Stomach smooth muscle (tissue), 2 donors: Measurements from ENCODE around the gene ARHGAP30.
"Not testable (repeated sequence)": the region's sequence is repeated elsewhere in the genome, so short reads cannot be mapped to it uniquely, and the experiment has no call there.

Experiments used
- H3K27ac ChIP-seq: one replicate; pipeline ENCODE4 v1.7.0; 2013; ENCODE audit warnings: mild to moderate bottlenecking, low read length, inconsistent platforms
- H3K27me3 ChIP-seq, 2 donors: one replicate each; pipeline ENCODE4 v1.7.0; 2013; ENCODE audit warnings: low read length in 2 of 2; ENCODE audit not compliant: insufficient read depth in 2 of 2, control insufficient read depth in 1 of 2
- H3K36me3 ChIP-seq, 2 donors: one replicate each; pipeline ENCODE4 v1.7.0; 2013; ENCODE audit warnings: low read length in 2 of 2; ENCODE audit not compliant: control insufficient read depth in 2 of 2, insufficient read depth in 2 of 2
- H3K4me1 ChIP-seq: one replicate; pipeline ENCODE4 v1.7.0; 2013; ENCODE audit warnings: low read length; ENCODE audit not compliant: control insufficient read depth, insufficient read depth
- H3K4me3 ChIP-seq, 2 donors: one replicate each; pipeline ENCODE4 v1.7.0; 2013; ENCODE audit warnings: low read length in 2 of 2
- H3K9ac ChIP-seq, 2 donors: one replicate each; pipeline ENCODE4 v1.7.0; 2013; ENCODE audit warnings: low read length in 2 of 2, mild to moderate bottlenecking in 1 of 2
- H3K9me3 ChIP-seq, 2 donors: one replicate each; pipeline ENCODE4 v1.7.0; 2013; ENCODE audit warnings: low read length in 2 of 2; ENCODE audit not compliant: control insufficient read depth in 2 of 2
- donor health status: healthy.
- donor health status: Pancreatic carcinoma.

Gene ARHGAP30

DNA sequence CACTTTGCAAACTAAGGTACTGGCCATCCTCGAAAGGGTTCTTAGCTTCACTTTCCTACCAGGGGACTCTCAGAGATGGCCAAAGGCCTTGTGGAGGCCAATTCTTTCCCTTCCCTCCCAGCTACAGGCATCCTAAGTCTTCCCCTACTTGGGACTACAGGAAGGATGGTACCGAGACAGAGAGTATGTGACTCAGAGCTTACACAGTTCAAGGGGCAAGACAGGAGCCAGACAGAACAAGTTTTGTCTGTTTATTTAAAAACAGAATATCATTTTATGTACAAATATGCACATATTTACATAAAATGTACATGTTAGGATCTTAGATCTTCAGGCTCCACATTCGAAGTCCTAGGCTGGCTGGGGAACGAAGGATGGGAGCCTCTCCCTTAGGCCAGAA lies 1.1 kb upstream of the ARHGAP30 start:
- Histone ChIP-seq H3K27me3 (peaks cover 0 to 7% of the 10 kb centered on the region in 2 donors), H3K4me1 (no peaks in the 10 kb centered on the region), H3K36me3 (no peaks in the 10 kb centered on the region), H3K4me3 (no peak overlapping the region), H3K9me3 (no peaks in the 10 kb centered on the region), H3K9ac (no peak overlapping the region), H3K27ac (no peak overlapping the region)

DNA sequence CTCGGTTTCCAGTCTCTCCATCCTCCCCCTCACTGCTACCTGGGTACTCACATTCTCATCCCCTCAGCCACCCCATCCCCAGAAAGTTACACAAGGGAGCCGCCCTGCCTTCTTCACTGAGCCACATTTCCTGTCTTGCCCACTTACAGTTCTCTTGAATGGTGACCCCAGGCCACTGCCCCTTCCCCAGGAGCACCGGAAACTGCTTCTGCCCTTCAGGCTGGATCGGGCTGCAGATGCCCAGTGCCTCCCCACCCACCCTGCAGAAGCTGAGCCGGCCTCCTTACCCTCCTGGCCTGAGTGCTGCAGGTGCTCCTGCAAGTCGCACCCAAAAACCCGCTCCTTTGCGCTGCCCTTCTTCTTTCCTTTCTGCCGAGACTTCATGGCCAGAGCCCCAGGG lies 450 bp downstream of the ARHGAP30 start:
- Histone ChIP-seq H3K4me3 (peak overlapping the region in 1 of 2 donors; percentile 52), H3K9ac (no peak overlapping the region), H3K36me3 (no peaks in the 10 kb centered on the region), H3K9me3 (no peaks in the 10 kb centered on the region), H3K27ac (no peak overlapping the region), H3K4me1 (no peaks in the 10 kb centered on the region), H3K27me3 (peaks cover 0 to 7% of the 10 kb centered on the region in 2 donors)

DNA sequence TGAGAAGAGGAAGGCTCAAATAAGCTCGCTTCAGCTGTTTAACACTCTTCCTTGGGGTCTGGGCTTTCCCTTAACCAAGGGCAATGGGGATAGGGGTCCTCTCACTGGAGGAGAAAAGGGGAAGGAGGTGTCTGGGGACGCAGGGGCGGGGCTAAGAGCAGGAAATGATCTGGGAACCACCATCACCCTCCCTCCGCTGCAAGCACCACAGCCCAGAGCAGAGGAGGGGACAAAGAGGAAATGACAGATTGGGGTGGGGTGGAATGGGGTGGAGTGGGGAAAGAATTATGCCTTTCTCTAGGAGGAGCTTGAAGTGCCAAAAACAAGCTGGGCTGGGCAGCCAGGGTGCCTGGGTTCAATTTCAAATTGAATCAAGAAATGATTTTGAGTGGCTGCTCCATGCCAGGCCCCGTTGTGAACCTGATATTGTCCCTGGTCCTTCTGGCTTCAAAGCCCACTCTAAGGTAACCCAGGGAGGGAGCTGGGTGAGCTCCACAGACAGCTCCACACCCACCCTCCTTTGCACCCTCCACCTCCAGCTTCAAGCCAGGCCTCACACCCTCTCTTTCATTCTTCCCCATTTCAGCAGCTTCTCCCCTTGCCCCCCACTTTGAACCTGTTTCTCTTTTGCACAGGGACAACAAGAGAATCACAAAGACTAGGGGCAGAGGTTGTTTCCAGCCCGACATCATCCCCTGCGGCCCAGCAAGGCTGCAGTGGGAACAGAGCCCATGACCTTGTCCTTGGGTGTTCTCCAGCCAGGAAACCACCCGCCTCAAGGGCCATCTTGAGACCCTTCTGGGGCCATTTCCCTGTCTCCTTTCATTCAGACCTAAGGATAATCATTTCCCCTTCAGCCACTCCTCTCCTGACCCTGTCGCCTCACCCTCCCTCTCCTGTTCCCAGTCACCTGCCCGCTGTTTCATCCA lies 1.1 kb downstream of the ARHGAP30 start:
- Histone ChIP-seq H3K36me3 (no peaks in the 10 kb centered on the region), H3K27me3 (peaks cover 0 to 7% of the 10 kb centered on the region in 2 donors), H3K9me3 (no peaks in the 10 kb centered on the region), H3K4me1 (no peaks in the 10 kb centered on the region), H3K27ac (no peak overlapping the region), H3K4me3 (peak overlapping the region in 1 of 2 donors; percentile 52), H3K9ac (no peak overlapping the region)

DNA sequence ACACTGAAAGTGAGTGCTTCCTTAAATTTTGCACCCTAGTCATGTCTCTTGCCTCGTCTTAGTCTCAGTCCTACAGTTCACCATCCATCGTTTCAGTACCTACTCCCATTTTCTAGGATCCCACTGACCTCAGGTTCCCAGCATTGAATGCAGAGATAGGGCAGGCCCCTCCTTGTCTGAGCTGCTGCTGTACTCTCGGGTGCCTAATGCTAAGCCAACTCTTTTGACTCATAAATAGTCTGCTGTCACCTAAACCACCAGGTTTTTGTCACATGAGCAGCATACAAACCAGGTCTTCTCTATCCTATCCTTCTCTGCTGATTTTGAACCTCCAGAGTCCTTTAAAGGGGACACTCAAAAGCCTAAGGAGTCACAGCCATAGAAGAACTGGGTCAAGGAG lies 3.0 kb downstream of the ARHGAP30 start:
- no peak overlapping the region for H3K27ac ChIP-seq

DNA sequence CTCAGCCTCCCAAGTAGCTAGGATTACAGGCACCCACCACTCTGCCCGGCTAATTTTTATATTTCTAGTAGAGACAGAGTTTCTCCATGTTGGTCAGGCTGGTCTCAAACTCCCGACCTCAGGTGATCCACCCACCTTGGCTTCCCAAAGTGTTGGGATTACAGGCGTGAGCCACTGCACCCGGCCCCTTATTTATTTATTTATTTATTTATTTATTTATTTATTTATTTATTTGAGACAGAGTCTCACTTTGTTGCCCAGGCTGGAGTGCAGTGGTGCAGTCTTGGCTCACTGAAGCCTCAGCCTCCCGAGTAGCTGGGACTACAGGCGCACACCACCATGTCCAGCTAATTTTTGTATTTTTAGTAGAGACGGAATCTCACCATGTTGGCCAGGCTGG lies 4.0 kb downstream of the ARHGAP30 start:
- H3K27me3 ChIP-seq, H3K4me3 ChIP-seq, H3K36me3 ChIP-seq, H3K27ac ChIP-seq, H3K9ac ChIP-seq, H3K4me1 ChIP-seq, H3K9me3 ChIP-seq: not testable (repeated sequence)

More for the DNA sequence above, 3.0 kb downstream of the ARHGAP30 start:
- no peak overlapping the region for H3K4me3 ChIP-seq
- H3K9ac ChIP-seq, result no peak overlapping the region
- H3K4me1 ChIP-seq, result no peaks in the 10 kb centered on the region
- H3K27me3 ChIP-seq, result peaks cover 0 to 7% of the 10 kb centered on the region in 2 donors
- no peaks in the 10 kb centered on the region for H3K36me3 ChIP-seq
- H3K9me3 ChIP-seq, result no peaks in the 10 kb centered on the region

DNA sequence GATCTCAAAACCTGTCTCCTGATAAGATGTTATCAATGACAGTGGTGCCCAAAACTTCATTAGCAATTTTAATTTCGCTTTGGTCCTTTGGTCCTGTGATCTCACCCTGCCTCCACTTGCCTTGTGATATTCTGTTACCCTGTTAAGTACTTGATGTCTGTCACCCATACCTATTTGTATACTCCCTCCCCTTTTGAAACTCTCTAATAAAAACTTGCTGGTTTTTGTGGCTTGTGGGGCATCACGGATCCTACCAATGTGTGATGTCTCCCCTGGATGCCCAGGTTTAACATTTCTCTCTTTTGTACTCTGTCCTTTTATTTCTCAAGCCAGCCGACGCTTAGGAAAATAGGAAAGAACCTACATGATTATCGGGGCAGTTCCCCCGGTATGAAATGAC lies 5.8 kb downstream of the ARHGAP30 start:
- not testable (repeated sequence) for H3K27ac ChIP-seq, H3K9me3 ChIP-seq, H3K4me1 ChIP-seq, H3K36me3 ChIP-seq, H3K27me3 ChIP-seq, H3K9ac ChIP-seq, H3K4me3 ChIP-seq

DNA sequence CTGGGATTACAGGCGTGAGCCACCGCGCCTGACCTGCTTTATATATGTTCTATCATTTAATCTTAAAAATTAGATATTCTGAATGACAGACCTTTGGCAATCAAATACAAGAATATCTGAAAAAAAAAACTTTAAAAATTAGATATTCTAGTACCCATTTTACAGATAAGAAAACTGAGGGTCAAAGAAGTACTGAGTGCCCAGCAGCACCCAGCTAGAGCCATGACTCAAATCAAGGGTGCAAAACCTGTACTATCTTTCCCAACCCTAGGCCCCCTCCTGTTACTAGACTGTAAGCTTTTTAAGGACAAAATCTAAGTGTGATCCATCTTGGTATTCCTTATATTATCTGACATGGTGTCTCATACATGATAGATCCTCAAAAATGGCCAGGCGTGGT lies 8.3 kb downstream of the ARHGAP30 start:
- no peak overlapping the region for H3K27ac ChIP-seq
- H3K36me3 ChIP-seq, result no peaks in the 10 kb centered on the region
- no peak overlapping the region for H3K9ac ChIP-seq
- no peaks in the 10 kb centered on the region for H3K9me3 ChIP-seq
- H3K4me1 ChIP-seq, result no peaks in the 10 kb centered on the region
- no peak overlapping the region for H3K4me3 ChIP-seq
- no peaks in the 10 kb centered on the region for H3K27me3 ChIP-seq

DNA sequence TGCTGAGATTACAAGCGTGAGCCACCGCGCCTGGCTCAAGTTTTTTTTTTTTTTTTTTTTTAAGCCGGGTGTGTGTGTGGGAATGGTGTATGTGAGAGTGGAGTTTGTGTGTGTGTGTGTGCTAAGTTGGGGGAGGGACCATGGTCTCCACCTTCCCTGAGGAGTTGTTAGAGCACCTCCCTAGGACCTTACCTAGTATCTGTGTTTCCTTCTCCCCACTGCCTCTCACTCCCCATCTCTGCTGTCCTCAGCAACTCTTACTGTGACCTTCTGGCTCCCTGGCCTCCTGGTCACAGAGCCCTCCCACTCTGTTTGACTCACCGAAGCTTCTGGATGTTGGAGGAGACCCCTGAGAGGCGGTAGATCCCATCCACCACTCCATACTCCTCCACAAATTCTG lies 10.4 kb downstream of the ARHGAP30 start:
- no peaks in the 10 kb centered on the region for H3K9me3 ChIP-seq
- H3K36me3 ChIP-seq, result no peaks in the 10 kb centered on the region
- H3K4me3 ChIP-seq, result no peak overlapping the region

DNA sequence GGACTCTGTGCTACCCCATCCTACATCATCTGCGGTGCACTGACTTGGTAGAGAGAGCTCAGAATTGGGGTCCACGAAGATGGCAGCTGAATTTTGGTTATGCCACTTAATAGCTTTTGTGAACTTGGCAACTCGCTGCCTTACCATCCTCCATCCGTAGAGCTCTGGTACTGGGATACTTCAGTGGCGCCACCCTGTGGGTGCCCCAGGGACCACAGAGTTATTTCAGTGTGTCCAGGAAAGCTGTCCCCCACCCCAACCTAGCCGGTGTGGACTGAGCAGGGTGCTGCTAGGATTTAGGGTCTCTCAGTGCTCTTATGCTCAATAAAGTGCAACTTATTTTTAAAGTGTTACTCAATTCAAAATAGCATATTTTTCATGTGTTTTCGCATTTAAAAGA lies 14.9 kb downstream of the ARHGAP30 start:
- Histone ChIP-seq H3K4me3 (no peak overlapping the region), H3K36me3 (no peaks in the 10 kb centered on the region), H3K27ac (no peak overlapping the region), H3K9ac (no peak overlapping the region), H3K9me3 (no peaks in the 10 kb centered on the region), H3K27me3 (peaks cover 9 to 14% of the 10 kb centered on the region in 2 donors), H3K4me1 (no peaks in the 10 kb centered on the region)

More for the DNA sequence above, 10.4 kb downstream of the ARHGAP30 start:
- Histone ChIP-seq H3K9ac (no peak overlapping the region), H3K27me3 (peaks cover 9 to 12% of the 10 kb centered on the region in 2 donors), H3K27ac (no peak overlapping the region), H3K4me1 (no peaks in the 10 kb centered on the region)

DNA sequence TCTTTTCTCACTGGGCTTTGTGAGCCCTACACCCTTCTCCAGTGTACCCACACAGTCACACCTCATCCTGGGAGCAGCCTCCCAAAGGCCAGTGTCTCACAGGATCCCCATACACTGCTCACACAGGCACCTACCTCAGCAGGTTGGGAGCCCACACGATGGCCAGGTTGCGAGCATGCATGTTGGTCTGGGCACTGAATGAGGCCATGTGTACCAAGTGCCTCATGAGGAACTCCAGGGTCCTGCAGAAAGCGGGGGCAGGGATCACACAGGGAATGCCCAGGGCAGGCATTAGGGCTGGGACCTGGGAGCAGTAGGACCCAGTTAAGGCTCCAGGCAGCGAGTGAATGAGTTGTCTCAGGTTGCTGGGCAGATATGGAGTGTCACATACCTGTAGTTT lies 15.5 kb downstream of the ARHGAP30 start:
- Histone ChIP-seq H3K9me3 (no peaks in the 10 kb centered on the region), H3K4me3 (no peak overlapping the region), H3K4me1 (no peaks in the 10 kb centered on the region), H3K9ac (no peak overlapping the region), H3K27me3 (peaks cover 9 to 14% of the 10 kb centered on the region in 2 donors), H3K36me3 (no peaks in the 10 kb centered on the region), H3K27ac (no peak overlapping the region)

DNA sequence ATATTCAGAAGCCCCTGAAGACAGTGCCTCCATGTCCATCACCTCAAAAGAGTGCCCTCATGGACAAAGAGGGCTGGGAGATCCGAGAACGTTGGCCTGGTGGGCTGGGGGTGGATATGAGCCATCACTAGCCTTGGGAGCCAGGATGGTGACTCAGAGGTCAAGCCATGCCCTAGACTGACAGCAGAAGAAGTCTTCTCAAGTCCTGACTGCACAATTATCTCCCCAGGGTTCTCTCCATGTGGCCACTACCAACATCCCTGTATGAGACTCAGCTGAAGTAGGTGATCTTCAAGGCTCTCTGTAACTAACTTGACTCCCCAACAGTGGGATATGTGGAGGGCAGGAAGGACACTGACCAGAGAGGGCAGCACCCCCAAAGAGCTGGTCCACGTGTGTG lies 16.8 kb downstream of the ARHGAP30 start:
- no peaks in the 10 kb centered on the region for H3K36me3 ChIP-seq
- H3K27me3 ChIP-seq, result peaks cover 9 to 14% of the 10 kb centered on the region in 2 donors

More for the DNA sequence above, 16.8 kb downstream of the ARHGAP30 start:
- H3K9ac ChIP-seq, result no peak overlapping the region
- H3K4me1 ChIP-seq, result no peaks in the 10 kb centered on the region
- no peaks in the 10 kb centered on the region for H3K9me3 ChIP-seq
- no peak overlapping the region for H3K4me3 ChIP-seq
- H3K27ac ChIP-seq, result no peak overlapping the region
